Colonic mucosa (tissue), 4 donors: Measurements from ENCODE around the gene COX6B2. TPM values are rescaled to one million over a fixed set of nuclear protein-coding genes. Genes with fewer than 3 reads are reported as not detected.

Experiments used
- DNase-seq: peaks from one replicate; pipeline ENCODE4 v3.0.0-alpha.2; 2020
- H3K27ac ChIP-seq: fragments of 200-600 bp; one replicate; pipeline ENCODE4 v1.8.0; 2021
- H3K27me3 ChIP-seq: fragments of 200-600 bp; one replicate; pipeline ENCODE4 v1.8.0; 2021
- H3K36me3 ChIP-seq: fragments of 200-600 bp; one replicate; pipeline ENCODE4 v1.8.0; 2021
- H3K4me1 ChIP-seq: fragments of 200-600 bp; one replicate; pipeline ENCODE4 v1.8.0; 2021; ENCODE audit warnings: mild to moderate bottlenecking
- H3K4me3 ChIP-seq: fragments of 200-600 bp; one replicate; pipeline ENCODE4 v1.8.0; 2021
- H3K9ac ChIP-seq, 2 donors: one replicate each; pipeline ENCODE4 v1.7.0; 2013; ENCODE audit warnings: control low read depth in 2 of 2, low read depth in 2 of 2, low read length in 2 of 2
- H3K9me3 ChIP-seq: fragments of 200-600 bp; one replicate; pipeline ENCODE4 v1.8.0; 2021
- CTCF ChIP-seq: fragments of 200-600 bp; IDR thresholded peaks from one replicate; pipeline ENCODE4 v1.8.0; 2022; ENCODE audit warnings: antibody characterized with exemption, mild to moderate bottlenecking
- intact Hi-C: fragments of 100-400 bp; cut with DNase I; formaldehyde crosslinking; loops from one replicate; pipeline ENCODE4 v1.14.1; 2022
- total RNA-seq, 2 donors: library from RNA; stranded (reverse); fragmentation: NEBNext Ultra II Directional in 1 of 2; extraction: Animal tissue kit (Norgen Biotek cat#: 25700) in 1 of 2; gene quantifications; one replicate each; pipeline ENCODE4 v1.2.1, GENCODE V29; 2021
- donor health status: healthy.
- donor health status: DM: no; HTN: no; CAD: no.
- donor health status: DM: no; HTN: no; CAD: no.

The COX6B2 gene
- total RNA-seq, 2 donors from 2014 or later = 12.9 to 15.2 TPM

DNA sequence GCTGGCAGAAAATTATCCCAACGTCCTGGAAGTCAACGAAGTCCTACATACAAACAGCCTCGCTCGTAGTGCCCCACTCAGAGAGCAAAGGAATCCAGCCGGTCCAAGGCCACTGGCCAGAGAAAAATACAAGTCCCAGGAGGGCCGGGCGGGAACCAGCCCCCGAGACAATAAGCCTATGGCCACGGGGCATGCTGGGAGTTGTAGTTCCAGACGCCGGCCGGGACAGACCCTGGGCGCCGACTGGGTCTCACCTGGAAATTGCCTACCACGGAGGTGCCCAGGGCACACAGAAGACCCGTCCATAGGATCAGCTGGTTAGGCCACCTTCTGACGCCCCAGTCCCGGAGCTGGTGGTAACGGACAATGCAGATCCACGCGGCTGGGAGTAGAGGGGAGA is 34.7 kb downstream of the COX6B2 start:
- DNase-seq = no peak
- intact Hi-C loops = no loop called here
- no peak overlapping the region for H3K27ac ChIP-seq

DNA sequence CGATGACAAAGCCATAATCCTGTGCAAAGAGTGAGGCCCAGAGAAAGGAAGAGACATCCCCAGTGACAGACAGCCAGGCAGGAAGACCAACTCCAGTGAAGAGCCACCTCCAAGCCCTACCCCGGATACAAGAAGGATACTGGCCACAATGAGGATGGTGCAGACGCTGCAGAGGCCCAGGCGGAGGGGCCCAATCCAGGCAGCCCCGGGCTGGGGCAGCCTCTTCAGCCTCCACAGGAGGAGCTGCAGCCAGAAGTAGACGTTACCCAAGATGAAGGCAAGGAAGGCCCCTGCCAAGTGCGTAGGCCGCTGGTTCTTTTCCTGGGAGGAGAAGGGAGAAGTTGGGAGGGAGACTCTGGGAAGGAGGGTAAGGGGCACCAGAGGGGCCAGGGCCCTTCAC is 37.9 kb downstream of the COX6B2 start:
- intact Hi-C loops = no loop called here
- H3K27me3 ChIP-seq = no peaks in the 10 kb centered on the region
- DNase-seq = no peak
- H3K4me1 ChIP-seq = no peaks in the 10 kb centered on the region
- H3K36me3 ChIP-seq = no peaks in the 10 kb centered on the region
- H3K27ac ChIP-seq = no peak overlapping the region
- no peak overlapping the region for H3K4me3 ChIP-seq
- no peaks in the 10 kb centered on the region for H3K9me3 ChIP-seq
- no peak overlapping the region for H3K9ac ChIP-seq
- TF ChIP-seq CTCF = no peak

More for the DNA sequence above, 34.7 kb downstream of the COX6B2 start:
- no peaks in the 10 kb centered on the region for H3K36me3 ChIP-seq
- H3K4me3 ChIP-seq = no peak overlapping the region
- TF ChIP-seq CTCF = no peak
- H3K27me3 ChIP-seq = no peaks in the 10 kb centered on the region
- no peak overlapping the region for H3K9ac ChIP-seq
- H3K9me3 ChIP-seq = no peaks in the 10 kb centered on the region
- H3K4me1 ChIP-seq = no peaks in the 10 kb centered on the region

GRCh38 chr19:55315956-55316525 is 38.5 kb downstream of the COX6B2 start:
- DNase-seq = no peak
- H3K36me3 ChIP-seq = no peaks in the 10 kb centered on the region
- intact Hi-C loops = no loop called here
- no peaks in the 10 kb centered on the region for H3K27me3 ChIP-seq
- H3K4me1 ChIP-seq = no peaks in the 10 kb centered on the region
- no peak for TF ChIP-seq CTCF
- no peaks in the 10 kb centered on the region for H3K9me3 ChIP-seq
- H3K4me3 ChIP-seq = no peak overlapping the region
- H3K9ac ChIP-seq = no peak overlapping the region
- H3K27ac ChIP-seq = no peak overlapping the region

- no peak for TF ChIP-seq CTCF
- intact Hi-C loops = no loop called here
- Histone ChIP-seq H3K36me3 (no peaks in the 10 kb centered on the region), H3K4me3 (no peak overlapping the region), H3K9ac (no peak overlapping the region), H3K9me3 (no peaks in the 10 kb centered on the region), H3K27me3 (no peaks in the 10 kb centered on the region), H3K4me1 (no peaks in the 10 kb centered on the region), H3K27ac (no peak overlapping the region)
- DNase-seq = no peak
Observed at GRCh38 chr19:55314396-55314795, 40.1 kb downstream of the COX6B2 start.

DNA sequence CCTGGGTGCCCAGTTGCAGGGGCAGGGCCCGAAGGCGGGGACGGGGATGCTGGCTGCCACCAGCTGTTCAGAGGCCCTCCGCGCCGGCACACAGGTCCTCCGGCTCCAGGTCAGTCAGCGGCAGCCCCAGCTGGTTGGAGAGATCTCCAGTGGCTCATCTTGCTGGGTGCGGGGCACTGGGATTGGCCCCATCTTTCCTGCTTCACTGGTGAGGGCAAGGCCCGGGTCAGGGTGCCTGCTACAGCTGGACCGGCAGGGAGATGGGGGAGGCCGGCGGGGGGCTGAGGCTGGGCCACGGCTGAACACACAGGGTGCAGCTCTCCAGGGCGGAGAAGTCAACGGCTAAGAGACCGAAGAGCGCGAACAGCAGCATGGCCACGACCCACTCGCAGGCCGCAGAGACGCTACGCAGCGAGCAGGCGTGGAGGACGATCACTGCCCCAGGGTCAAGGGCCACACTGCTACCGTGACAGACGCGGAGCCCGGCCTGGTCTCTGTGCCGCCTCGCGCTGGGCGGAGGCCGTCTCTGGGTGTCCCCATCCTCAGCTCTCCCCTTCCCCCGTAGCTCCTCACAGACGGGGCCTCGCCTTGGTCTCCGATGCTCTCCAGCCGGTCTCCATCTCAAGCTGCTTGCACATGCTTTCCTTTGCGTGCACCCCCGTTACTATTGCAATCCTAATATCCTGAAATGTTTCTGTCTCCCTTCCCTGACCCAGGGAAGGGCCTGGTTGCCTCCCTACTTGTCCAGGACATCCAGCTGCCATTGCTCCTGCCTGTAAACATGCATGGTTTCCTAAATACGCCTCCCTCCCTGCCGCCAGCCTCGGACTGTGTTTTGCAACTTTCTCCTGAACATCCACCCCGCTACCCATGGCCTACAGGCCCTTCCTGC is 41.7 kb downstream of the COX6B2 start:
- Histone ChIP-seq H3K36me3 (no peaks in the 10 kb centered on the region), H3K9ac (no peak overlapping the region), H3K9me3 (no peaks in the 10 kb centered on the region), H3K27me3 (no peaks in the 10 kb centered on the region), H3K27ac (no peak overlapping the region), H3K4me1 (no peaks in the 10 kb centered on the region), H3K4me3 (no peak overlapping the region)
- DNase-seq = no peak
- intact Hi-C loops = no loop called here
- no peak for TF ChIP-seq CTCF
